ENCODE results near the gene PGAP2.

- no peak for TF ChIP-seq CTCF (conservative IDR thresholded peaks at IDR 0.05; ENCODE audit: low read length)
- no peak for TF ChIP-seq EZH2phosphoT487 (IDR thresholded peaks at IDR 0.05; ENCODE audit: borderline replicate concordance)
Observed at GRCh38 chr11:3860375-3860774, 52.0 kb downstream of the PGAP2 start.
